Measurements from ENCODE around the gene TEC.

TEC gene

DNA sequence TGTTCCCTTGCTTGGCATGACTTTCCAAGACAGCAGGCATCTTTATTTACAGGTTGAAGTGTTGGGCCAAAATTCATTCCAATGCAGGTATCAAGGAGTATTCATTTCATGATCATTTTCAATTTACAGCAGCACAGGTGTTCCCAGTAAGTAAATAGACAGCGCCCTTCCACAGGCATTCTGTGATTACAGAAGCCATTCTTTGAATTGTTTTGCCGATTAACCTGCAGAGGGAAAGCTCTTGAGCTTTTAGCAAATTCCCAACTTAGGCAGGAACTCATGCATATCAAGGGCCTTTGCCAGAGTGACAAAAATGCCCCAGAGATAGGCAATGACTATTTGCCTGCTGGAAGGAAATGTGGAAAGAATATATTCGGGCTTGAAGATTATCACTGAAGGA, 142.4 kb downstream of the TEC start:
- DNase-seq (ENCODE audit: low read depth, low spot score), result no peak

DNA sequence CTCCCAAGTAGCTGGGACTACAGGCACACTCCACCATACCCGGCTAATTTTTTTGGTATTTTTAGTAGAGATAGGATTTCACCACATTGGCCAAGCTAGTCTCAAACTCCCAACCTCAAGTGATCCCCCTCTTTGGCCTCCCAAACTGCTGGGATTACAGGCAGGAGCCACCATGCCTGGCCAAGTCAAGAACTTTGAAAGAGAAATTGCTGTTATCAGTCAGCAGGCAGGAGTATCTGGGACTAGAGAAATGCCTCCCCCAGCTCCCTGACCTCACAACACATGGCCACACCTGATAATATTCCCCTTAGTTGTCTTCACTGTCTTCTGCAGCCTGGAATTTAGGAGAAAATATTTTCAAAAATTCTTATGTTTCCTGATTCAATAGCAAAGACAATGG, 143.0 kb downstream of the TEC start:
- DNase-seq (ENCODE audit: low read depth, low spot score), result no peak

DNA sequence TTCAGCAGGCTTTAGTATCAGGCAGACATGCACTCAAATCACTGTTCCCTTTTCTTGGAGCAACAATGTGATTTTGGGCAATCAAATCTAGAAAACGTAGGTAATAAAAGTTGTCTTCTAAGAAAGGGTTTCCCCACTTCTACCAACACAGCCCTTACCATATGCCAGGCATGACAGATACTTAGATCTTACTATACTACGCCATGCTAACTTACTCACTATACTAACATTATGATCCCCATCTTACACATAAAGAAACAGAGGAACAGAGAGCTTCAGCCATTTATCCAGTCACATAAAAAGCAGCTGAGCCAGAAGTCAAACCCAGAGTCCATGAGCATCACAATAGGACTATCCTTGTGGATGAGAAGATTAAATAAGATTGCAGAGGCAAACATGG, 144.8 kb downstream of the TEC start:
- DNase-seq (ENCODE audit: low read depth, low spot score), result no peak

DNA sequence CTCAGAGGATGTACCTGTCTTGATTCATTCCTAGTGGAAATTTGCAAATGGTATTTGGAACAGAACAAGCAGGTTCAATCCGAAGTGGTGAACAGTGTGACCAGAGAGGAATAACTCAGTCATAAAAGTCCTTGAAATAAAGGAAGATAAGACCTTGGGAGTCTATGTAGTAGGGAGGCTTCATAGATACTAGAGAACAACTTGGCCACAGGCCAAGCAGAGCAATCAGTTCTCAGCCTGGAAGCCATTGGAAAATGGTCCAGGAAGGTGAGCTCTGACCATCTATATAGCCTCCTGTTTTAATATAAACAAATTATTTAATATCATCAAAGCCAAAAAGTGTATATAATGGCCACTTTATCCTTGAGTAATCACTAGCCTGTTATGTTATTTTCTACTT, 146.9 kb downstream of the TEC start:
- no peak for DNase-seq (ENCODE audit: low read depth, low spot score)

DNA sequence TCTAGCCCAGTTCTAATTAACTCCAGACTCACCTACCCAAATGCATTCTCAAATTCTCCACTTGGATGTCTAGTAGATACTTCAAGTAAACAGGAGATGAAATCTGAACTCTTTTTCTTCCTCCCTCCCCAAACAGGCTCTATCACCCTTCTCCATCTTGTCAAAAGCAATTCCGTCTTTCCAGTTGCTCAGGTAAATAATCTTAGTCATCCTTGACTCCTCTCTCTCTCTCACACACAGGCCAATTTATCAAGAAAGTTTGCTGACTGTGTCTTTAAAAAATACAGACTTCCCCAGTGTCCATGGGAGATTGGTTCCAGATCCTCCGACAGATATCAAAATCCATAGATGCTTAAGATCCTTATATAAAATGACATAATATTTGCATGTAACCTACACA, 148.5 kb downstream of the TEC start:
- DNase-seq (ENCODE audit: low read depth, low spot score), result no peak

DNA sequence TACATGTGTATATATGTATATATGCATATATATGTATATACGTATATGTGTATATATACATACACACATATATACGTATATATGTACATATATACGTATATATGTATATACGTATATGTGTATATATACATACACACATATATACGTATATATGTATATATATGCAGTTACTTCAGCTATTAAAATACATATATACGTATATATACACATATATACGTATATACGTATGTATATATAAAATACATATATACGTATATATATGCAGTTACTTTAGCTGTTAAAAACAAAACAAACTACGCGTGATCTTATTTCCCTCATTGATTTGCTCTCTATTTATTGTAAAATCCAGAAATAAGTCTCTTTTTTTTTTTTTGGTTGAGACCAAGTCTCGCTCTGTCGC, 149.5 kb downstream of the TEC start:
- no peak for DNase-seq (ENCODE audit: low read depth, low spot score)

DNA sequence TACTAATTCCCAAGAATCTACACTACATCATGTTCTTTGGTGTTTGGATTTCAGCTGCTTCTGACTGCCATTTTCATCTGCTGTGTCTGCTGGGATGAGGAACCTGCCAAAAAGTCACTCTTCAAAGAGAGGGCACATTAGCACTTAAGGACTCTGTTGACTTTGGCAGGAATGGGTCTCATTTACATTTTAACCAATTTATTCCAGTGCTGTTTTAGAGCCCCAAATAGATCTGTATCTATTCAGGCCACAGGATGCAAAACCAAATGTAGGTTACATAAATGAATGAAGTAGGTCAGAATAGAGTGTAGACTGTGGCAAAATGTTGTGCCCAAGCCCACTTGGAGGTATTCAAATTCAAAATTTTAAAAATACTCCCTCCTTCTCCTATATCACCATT, 150.0 kb downstream of the TEC start:
- DNase-seq (ENCODE audit: low read depth, low spot score), result peak; percentile 19

DNA sequence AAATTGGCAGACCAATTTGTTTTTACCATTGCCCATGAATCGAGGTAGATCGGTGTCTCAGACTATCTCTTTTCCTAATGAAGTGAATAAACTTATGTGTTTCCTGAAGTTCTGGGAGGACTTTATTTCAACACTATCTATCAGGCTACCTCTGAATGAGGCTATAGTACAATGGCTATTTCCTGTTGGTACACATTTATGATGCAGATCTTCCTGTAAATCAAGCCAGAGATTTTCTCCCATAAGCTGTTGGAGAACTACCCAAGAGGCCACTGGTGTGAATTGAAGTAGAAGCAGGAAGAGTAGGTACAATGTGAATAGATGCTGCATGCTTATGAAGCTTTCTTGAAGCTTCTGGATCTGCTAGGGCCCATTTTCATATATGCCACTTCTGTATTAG, 151.6 kb downstream of the TEC start:
- no peak for DNase-seq (ENCODE audit: low read depth, low spot score)

DNA sequence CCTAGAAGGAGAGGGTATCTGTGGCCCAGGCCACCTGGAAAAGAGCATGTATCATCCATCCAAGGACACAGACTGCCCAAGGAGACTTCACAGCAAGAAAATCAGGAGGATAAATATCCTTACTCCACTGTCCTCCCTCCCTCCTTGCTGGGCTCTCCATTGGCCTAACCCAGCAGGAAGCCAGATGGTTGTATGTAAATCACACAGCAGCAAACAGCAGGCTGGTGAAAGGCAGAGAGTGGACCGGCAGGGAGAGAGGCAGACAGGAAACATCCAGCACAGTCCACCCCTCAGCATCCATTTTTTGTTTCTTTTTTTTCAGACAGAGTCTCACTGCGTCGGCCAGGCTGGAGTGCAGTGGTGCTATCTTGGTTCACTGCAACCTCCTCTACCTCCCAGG, 153.1 kb downstream of the TEC start:
- no peak for DNase-seq (ENCODE audit: low read depth, low spot score)

DNA sequence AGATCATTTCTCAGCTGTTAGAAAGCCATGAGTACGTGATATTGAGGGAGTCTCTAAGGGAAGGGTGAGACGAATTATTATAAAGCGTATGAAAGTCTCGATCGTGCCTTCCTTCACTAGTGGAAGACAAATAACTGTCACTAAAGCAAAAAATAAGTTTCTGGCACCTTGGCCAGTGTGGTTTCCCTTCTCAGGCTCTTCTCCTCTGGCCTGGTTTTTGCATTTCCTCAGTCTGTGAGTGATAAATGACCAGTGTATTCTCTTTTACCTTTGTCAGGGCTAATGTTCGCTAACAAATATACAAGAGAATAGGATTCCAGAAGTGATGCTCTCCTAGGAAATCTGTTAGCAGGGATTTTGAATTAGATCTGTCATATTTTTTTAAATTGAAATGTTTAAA, 155.2 kb downstream of the TEC start:
- DNase-seq (ENCODE audit: low read depth, low spot score), result no peak

DNA sequence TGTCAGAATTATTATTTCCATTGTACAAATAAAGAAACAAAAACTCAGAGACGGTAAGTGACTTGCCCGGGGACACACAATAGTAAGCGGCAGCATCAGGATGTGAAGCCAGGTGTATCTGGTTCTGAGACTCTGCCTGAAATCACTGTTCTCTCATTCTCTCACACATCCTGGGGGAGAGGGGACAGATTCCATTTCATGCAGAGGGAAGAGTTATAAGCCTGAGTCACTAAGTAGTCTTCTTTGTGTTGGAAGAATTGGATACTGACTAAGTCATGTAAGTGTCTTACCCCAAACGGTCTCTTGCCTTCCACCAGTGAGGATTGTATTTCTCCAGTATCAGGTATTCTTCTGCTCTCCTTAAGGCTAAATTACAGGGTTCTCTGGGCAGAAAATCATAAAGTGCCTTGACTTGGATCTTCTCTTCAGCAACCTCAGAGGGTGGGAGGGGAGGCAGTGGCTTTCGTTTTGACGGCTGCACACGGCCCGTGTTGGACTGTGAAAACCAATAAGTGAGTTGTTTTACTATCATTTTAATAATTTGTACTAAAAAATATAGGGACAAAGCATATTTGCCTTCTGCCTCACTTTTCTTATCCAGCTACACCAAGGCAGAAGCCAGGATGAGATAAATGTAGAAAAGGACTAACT, 157.5 kb downstream of the TEC start:
- peak; percentile 45 for DNase-seq (ENCODE audit: low read depth, low spot score)

DNA sequence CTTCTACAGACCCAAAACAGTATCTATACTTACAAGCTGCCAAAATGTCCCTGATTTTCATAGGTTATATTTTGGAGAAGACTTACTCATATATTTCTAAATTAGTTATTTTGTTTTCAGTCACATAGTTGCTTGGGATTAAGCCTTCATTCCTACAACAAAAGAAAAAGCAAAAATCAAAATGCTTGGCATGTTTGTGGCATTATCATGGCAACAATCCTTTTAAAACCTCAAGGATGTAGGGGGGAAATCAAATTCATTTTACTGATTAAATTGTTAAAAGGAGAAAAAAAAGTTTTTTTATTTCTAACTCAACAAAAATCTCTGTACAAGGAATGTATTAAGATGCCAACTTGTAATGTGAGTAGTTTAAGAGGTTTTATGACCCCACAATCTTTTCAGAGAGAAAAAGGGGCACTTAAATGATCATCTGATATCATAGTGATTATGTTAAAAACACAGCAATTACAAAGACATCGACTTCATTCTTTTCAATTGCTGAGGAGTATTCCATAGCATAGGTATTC, 159.1 kb downstream of the TEC start:
- DNase-seq (ENCODE audit: low read depth, low spot score), result peak; percentile 73

DNA sequence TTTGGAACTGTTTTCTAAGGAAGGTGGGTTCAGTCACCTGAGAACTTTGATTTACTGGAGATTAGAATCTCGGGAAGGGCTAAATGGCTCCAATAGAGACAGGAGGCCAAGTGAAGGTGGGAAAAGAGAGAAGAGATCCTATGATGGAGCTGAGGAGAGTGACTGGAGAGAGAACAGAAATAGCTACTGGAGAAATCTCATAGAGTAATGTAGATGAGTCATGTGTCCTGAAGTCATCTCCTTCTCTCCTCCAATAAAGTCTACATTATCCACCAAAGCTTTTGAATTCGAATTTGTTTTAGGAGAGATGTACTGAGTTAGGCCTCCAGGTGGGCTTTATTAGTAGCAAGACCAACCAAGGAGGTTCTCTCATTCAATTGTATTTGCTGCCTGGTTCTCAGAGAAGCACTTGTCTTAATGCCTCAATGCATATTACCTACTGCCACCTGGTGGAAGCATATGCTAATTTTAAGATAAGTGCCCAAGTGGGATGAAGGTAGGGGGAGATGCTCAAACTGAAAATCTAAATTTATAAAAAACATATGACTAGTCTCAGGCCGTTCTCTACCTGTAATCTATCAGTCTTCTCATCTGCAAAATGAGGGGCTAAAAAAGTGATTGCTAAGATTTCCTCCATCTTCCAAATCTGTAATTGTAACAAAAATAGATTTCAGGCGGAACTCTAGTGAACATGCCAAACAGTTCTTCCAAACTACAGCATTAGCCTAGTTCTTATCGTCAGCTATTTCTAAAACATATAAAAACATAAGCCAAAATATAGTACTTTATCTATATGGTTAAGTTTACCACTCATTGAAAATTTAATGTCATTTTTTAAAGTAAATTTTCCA, 160.0 kb downstream of the TEC start:
- peak; percentile 52 for DNase-seq (ENCODE audit: low read depth, low spot score)

DNA sequence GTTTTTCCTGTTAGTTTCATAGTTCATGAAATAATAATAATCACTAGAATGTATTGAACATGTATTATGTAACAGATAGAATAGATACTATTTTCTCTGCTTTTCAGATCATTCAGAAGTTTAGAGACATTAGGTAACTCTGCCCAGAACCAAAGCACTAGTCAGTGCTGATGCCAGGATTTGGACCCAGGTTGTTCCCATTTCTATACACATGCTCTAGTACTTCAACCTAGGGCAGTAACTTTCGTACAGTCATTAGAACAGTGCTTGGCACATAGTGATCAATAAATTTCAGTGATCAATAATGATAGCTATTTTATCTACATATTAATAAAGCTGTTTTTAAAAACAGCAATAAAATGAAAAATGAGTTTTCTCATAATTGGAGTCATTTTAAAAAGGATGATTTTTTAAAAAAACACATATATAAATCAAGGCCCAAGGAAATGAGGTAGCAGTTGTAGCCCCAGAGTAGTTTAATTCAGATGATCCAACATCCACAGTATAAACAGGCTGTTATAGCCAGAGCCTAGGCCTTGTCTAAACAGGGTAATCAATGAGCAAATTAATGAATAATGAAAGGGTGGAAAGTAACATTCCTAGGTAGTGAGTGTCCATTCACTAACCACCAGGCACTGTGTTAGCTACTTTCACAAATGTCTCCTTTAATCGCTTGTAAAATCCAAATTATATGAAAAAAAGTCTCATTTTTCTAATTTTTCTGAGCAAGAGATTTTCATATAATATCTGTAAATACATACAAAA, 161.1 kb downstream of the TEC start:
- DNase-seq (ENCODE audit: low read depth, low spot score), result no peak

DNA sequence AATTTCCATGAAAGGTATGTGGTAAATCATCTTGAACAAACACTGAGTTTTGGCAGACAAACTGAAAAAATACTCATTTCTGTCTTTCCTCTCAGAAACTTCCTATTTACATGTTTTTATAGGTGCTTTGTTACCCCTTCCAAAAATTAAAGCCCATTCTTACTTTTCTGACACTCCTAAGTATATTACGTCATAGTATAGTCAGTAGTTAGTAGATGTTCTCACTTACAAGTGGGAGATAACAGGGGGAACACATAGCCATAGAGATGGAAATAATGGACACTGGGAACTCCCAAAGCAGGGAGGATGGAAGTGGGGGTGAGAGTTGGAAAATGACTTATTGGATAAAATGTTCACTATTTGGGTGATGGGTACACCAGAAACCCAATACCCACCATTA, 164.4 kb downstream of the TEC start:
- DNase-seq (ENCODE audit: low read depth, low spot score), result no peak

DNA sequence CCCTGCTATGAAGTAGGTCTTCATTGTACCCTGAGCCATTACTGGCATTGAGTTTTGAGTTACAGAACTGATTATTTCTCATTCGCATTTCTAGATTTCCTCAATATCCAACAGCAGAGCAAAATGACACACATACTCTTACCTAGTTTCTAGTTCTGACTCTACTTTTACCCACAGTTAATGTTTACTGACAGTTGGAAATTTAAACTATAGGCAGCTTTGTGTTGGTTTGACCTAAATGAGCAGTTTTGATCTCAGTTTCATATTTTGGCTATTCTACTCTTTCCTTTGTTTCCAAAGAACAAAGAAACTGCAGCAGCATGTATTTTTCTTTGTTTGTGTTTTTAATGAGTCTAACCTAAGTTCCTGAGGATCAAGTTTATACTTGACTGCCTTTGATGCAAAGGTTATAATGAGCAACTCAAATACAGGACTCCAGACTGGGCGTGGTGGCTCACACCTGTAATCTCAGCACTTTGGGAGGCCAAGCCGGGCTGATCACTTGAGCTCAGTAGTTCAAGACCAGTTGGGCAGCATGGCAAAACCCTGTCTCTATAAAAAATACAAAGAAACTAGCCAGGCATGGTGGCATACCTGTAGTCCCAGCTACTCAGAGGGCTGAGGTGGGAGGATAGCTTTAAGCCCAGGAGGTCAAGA, 166.0 kb downstream of the TEC start:
- DNase-seq (ENCODE audit: low read depth, low spot score), result no peak

DNA sequence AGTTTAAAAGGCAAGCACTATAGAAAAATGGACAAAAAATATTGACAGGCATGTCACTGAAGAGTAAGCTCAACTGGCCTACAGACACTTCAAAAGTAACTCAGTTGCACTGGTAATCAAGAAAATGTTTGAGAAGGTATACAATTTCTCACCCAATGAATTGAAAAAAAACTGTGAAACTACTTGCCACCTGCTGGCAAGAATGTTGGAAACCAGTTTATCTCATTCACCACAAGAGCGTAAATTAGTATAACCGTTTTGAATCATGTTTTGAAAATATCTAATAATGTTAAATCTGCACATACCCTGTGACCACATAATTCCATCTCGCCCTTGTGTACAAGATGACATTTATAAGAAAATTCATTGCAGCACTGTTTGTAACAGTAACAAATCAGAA, 167.3 kb downstream of the TEC start:
- no peak for DNase-seq (ENCODE audit: low read depth, low spot score)

DNA sequence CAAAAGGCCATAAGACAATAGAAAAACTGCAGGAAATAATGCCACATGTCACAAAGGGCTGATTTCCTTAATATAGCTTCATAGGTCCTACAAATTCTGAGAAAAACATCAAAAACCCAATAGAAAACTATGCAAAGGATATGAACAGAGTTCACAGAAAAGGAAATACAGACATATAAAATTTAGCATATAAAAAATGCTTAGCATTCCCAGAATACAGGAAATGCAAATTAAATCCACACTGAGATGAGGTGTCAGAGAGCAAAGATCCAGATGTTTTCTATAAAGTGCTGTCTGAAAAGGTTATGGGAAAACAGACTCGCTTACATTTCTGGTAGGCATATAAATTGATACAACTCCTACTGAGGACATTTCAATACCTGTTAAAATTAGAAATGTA, 169.4 kb downstream of the TEC start:
- no peak for DNase-seq (ENCODE audit: low read depth, low spot score)

DNA sequence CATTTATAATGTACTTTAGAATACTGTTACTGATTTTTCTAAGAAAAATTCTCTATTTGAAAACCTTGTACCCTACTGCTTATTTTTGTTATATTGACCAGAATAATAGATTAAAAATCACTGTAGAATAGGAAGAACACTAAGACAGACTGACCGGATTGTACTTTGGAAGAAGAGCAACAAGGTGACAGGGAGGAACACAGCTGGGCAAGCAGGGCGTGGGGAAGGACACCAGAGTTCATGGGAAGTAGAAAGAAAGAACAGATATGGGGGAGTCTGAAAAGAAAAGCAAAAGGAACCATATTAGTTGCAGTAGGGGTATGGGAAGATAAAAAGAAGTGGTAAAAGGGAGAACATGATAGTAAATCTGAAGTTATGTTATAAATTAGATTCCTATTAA, 174.2 kb downstream of the TEC start:
- no peak for DNase-seq (ENCODE audit: low read depth, low spot score)

DNA sequence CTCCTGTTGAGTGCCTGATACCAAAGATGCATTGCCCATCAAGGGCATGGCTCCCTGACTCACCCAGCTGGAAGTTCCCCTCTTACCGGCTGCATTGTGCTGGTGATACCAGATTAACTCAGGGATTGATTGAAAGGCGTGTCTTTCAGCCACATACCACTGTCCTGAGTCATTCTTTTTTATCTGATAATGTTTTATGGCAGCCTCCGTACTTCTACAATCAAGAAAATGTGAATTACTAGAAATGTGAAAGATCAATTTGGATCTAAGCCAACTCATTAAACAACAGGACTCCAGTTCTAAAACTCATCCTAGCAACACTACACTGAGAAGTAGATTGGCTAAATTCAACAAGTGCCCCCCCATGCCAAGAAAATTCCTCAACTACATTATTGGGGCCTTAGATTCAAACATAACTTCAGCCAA, 175.6 kb downstream of the TEC start:
- peak; percentile 59 for DNase-seq (ENCODE audit: low read depth, low spot score)

DNA sequence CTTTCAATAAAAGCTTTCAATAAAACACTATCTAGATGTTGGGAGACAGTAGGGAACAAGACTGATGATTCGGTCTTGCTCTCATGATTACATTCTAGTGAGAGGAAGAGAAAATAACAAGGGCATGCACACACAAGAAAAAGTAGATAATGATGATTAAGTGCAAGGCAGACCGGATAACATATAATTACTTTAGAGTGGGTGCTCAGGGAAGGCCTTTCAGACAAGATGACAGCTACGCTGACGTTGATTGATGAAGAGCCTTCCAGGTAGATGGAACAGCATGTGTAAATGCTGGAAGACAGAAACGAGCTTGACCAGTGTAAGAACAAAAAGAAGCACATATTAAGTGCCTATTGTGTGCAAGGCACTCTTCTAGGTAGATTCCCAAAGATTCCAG, 179.0 kb downstream of the TEC start:
- no peak for DNase-seq (ENCODE audit: low read depth, low spot score)
